Fibroblast of lung (primary cell): ENCODE measurements around the gene KAZALD1. TPM values are rescaled to one million over a fixed set of nuclear protein-coding genes. Genes with fewer than 3 reads are reported as not detected.

ENCODE experiments used
- DNase-seq, 2 donors: peaks; one replicate each; pipeline versions ENCODE4 v3.0.0 to v3.0.0-alpha.2; 2010; ENCODE audit warnings: low read depth in 2 of 2
- H2AFZ ChIP-seq: 2 replicates; pipeline ENCODE4 v1.5.1; 2012; ENCODE audit warnings: low read length, control low read depth, inconsistent platforms
- H3K27ac ChIP-seq: 2 replicates; pipeline ENCODE4 v1.5.1; 2011; ENCODE audit warnings: low read length, control low read depth; ENCODE audit not compliant: insufficient read depth
- H3K27me3 ChIP-seq: 2 replicates; pipeline ENCODE4 v1.5.1; 2011; ENCODE audit warnings: mild to moderate bottlenecking, low read length; ENCODE audit not compliant: control insufficient read depth, insufficient read depth
- H3K36me3 ChIP-seq: 2 replicates; pipeline ENCODE4 v1.5.1; 2011; ENCODE audit warnings: low read length; ENCODE audit not compliant: control insufficient read depth, insufficient read depth
- H3K4me1 ChIP-seq: 2 replicates; pipeline ENCODE4 v1.5.1; 2011; ENCODE audit warnings: low read length; ENCODE audit not compliant: control insufficient read depth, insufficient read depth; ENCODE audit errors: extremely low read depth
- H3K4me2 ChIP-seq: 2 replicates; pipeline ENCODE4 v1.5.1; 2011; ENCODE audit warnings: low read length, control low read depth; ENCODE audit not compliant: insufficient read depth; ENCODE audit errors: extremely low read depth
- H3K4me3 ChIP-seq, 4 experiments: fragments of 200-600 bp in 1 of 4; sonication (generic) in 1 of 4; replicated peaks in 1 of 4; 2 replicates each; pipeline ENCODE4 v1.5.1; 2011 to 2016; ENCODE audit warnings: low read length in 4 of 4, low read depth in 3 of 4, mild to moderate bottlenecking in 3 of 4, control low read depth in 2 of 4, inconsistent platforms in 1 of 4, mixed read lengths in 1 of 4; ENCODE audit not compliant: insufficient read depth in 1 of 4; ENCODE audit errors: control extremely low read depth in 1 of 4
- H3K79me2 ChIP-seq: 2 replicates; pipeline ENCODE4 v1.5.1; 2012; ENCODE audit warnings: mild to moderate bottlenecking, low read length, inconsistent platforms; ENCODE audit not compliant: control insufficient read depth, insufficient read depth
- H3K9ac ChIP-seq: 2 replicates; pipeline ENCODE4 v1.5.1; 2011; ENCODE audit warnings: mild to moderate bottlenecking, low read length, control low read depth; ENCODE audit not compliant: insufficient read depth
- H3K9me3 ChIP-seq: 2 replicates; pipeline ENCODE4 v1.5.1; 2012; ENCODE audit warnings: low read depth, low read length; ENCODE audit not compliant: control insufficient read depth, insufficient read depth
- H4K20me1 ChIP-seq: 2 replicates; pipeline ENCODE4 v1.5.1; 2011; ENCODE audit warnings: low read length; ENCODE audit not compliant: control insufficient read depth, insufficient read depth; ENCODE audit errors: extremely low read depth
- EZH2 ChIP-seq: IDR thresholded peaks from 2 replicates; pipeline ENCODE4 v1.5.1; 2012; ENCODE audit warnings: low read length, control low read depth, mild to moderate bottlenecking; ENCODE audit errors: missing control alignments
- polyA plus RNA-seq, 2 donors: library from polyadenylated mRNA; depleted of rRNA in 1 of 2; stranded (reverse) in 1 of 2; unstranded in 1 of 2; fragments of >200 nt; gene quantifications; 2 replicates each; pipeline ENCODE4 v1.2.1, GENCODE V29; 2011 to 2012; ENCODE audit warnings: missing spikeins in 1 of 2
- total RNA-seq: library from RNA; depleted of rRNA; stranded (reverse); fragments of >200 nt; gene quantifications from 2 replicates; pipeline ENCODE4 v1.2.1, GENCODE V29; 2014
- TF ChIP-seq, protein P1 (sequence below), 2 donors: IDR thresholded peaks in 1 of 2; conservative IDR thresholded peaks in 1 of 2; 1 replicate in 1 of 2; 2 replicates in 1 of 2; pipeline ENCODE4 v1.5.1; 2011 to 2012; ENCODE audit warnings: low read length in 2 of 2, control low read depth in 1 of 2, inconsistent platforms in 1 of 2, low read depth in 1 of 2, mild to moderate bottlenecking in 1 of 2

KAZALD1 gene
- total and polyA plus RNA-seq, 2 donors (not counting 1 experiment from before 2014, with no cell fraction given), result 4.6 to 19.8 TPM

GRCh38 chr10:101111547-101111946, 49.8 kb downstream of the KAZALD1 start:
- no peaks in the 10 kb centered on the region for H3K79me2 ChIP-seq
- no peaks in the 10 kb centered on the region for H3K9me3 ChIP-seq
- no peak overlapping the region for H2AFZ ChIP-seq
- no peak overlapping the region for H3K9ac ChIP-seq
- no peaks in the 10 kb centered on the region for H3K36me3 ChIP-seq
- H3K4me3 ChIP-seq, result no peak overlapping the region
- peaks cover 18% of the 10 kb centered on the region for H3K27me3 ChIP-seq
- H3K4me2 ChIP-seq, result no peak overlapping the region
- H3K4me1 ChIP-seq, result no peaks in the 10 kb centered on the region
- no peaks in the 10 kb centered on the region for H4K20me1 ChIP-seq
- no peak overlapping the region for H3K27ac ChIP-seq
- no peak for DNase-seq
- TF ChIP-seq, protein P1, sequence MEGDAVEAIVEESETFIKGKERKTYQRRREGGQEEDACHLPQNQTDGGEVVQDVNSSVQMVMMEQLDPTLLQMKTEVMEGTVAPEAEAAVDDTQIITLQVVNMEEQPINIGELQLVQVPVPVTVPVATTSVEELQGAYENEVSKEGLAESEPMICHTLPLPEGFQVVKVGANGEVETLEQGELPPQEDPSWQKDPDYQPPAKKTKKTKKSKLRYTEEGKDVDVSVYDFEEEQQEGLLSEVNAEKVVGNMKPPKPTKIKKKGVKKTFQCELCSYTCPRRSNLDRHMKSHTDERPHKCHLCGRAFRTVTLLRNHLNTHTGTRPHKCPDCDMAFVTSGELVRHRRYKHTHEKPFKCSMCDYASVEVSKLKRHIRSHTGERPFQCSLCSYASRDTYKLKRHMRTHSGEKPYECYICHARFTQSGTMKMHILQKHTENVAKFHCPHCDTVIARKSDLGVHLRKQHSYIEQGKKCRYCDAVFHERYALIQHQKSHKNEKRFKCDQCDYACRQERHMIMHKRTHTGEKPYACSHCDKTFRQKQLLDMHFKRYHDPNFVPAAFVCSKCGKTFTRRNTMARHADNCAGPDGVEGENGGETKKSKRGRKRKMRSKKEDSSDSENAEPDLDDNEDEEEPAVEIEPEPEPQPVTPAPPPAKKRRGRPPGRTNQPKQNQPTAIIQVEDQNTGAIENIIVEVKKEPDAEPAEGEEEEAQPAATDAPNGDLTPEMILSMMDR (conservative IDR thresholded peaks at IDR 0.05 in 1 of 2, IDR thresholded peaks at IDR 0.05 in 1 of 2; ENCODE audit: low read depth in 1 of 2, low read length in 2 of 2), result no peak
- no peak for TF ChIP-seq EZH2

DNA sequence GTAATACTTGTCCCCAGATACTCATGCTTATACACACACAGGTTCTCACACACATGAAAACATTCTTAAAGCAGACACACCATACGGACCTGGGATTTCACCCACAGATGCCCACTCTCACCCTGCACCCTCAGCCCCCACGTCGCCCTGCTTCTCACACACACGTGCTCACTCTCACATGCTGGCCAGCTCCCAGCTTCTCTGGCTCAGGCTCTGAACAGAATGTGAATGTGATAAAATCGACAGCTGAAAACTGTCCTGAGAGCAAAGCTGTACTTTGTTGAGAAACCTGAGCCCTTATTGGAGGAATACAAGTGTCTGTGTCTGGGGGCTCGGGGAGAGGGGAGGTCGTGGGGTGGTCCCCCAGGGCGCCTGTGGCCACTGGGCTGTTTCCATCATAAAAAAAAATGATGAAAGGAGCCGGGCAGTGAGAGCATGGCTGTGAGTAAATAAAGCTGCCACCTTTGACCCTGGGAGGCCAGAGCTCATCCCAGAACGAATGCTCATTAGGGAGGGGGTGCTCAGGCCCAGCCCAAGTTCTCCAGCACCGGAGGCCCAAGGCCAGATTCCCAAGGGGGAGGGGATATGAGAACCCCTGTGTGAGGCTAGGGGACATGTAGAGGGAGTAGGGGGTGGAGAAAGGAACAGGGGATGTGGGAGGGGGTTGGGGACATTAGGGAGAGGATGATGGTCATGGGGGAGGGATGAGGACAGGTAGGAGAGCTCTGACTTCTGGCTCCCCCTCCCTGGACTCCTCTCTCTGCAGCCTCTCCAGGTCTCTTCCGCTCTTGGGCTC, 51.2 kb downstream of the KAZALD1 start:
- H3K4me1 ChIP-seq, result no peaks in the 10 kb centered on the region
- H3K9ac ChIP-seq, result no peak overlapping the region
- no peaks in the 10 kb centered on the region for H3K9me3 ChIP-seq
- no peak overlapping the region for H2AFZ ChIP-seq
- no peak overlapping the region for H3K27ac ChIP-seq
- no peaks in the 10 kb centered on the region for H3K79me2 ChIP-seq
- H3K27me3 ChIP-seq, result peaks cover 12% of the 10 kb centered on the region
- no peaks in the 10 kb centered on the region for H4K20me1 ChIP-seq
- no peak for DNase-seq
- no peak overlapping the region for H3K4me2 ChIP-seq
- TF ChIP-seq, protein P1 (conservative IDR thresholded peaks at IDR 0.05 in 1 of 2, IDR thresholded peaks at IDR 0.05 in 1 of 2; ENCODE audit: low read depth in 1 of 2, low read length in 2 of 2), result no peak
- no peak for TF ChIP-seq EZH2
- no peak overlapping the region for H3K4me3 ChIP-seq
- no peaks in the 10 kb centered on the region for H3K36me3 ChIP-seq

DNA sequence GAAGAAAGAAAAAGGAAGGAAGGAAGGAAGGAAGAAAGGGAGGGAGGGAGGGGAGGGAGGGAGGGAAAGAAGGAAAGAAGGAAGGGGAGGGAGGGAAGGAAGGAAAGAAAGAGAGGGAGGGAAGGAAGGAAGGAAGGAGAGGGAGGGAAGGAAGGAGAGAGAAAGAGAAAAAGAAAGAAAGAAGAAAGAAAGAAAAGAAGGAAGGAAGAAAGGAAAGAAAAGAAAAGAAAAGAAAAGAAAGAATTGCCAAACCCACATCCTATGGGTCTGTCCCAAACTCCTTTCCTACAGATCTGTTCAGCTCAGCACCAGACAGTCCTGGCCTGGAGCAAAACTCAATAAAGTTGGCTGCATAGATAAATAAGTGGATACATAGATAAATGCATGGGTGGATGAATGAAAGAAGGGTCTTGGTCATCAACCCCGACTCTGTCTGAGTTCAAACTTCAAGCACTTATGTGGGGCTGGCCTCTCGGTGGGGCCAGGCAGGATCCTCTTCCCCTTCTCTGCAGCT, 52.2 kb downstream of the KAZALD1 start:
- Histone ChIP-seq H3K36me3 (no peaks in the 10 kb centered on the region), H3K79me2 (no peaks in the 10 kb centered on the region), H3K27me3 (peaks cover 12% of the 10 kb centered on the region), H3K9ac (no peak overlapping the region), H3K4me1 (no peaks in the 10 kb centered on the region), H3K4me3 (no peak overlapping the region), H3K27ac (no peak overlapping the region), H4K20me1 (no peaks in the 10 kb centered on the region), H3K9me3 (no peaks in the 10 kb centered on the region), H2AFZ (no peak overlapping the region), H3K4me2 (no peak overlapping the region)
- TF ChIP-seq EZH2, result no peak
- TF ChIP-seq, protein P1 (conservative IDR thresholded peaks at IDR 0.05 in 1 of 2, IDR thresholded peaks at IDR 0.05 in 1 of 2; ENCODE audit: low read depth in 1 of 2, low read length in 2 of 2), result no peak
- DNase-seq, result no peak
